Measurements from ENCODE around the gene COPE. TPM values are rescaled to one million over a fixed set of nuclear protein-coding genes. Genes with fewer than 3 reads are reported as not detected.

COPE gene
- total RNA-seq, 1 donor from 2014 or later = 141 TPM

GRCh38 chr19:18860302-18860700, 58.9 kb downstream of the COPE start:
- Histone ChIP-seq H3K36me3 (peaks cover 100% of the 10 kb centered on the region), H3K4me1 (peaks cover 14% of the 10 kb centered on the region), H3K9me3 (no peaks in the 10 kb centered on the region), H3K27ac (no peak overlapping the region), H3K4me3 (no peak overlapping the region), H3K27me3 (no peaks in the 10 kb centered on the region)
- intact Hi-C loops (cut with DNase I) = no loop called here
- no peak for DNase-seq
- no peak for TF ChIP-seq CTCF (IDR thresholded peaks at IDR 0.05)
- no peak for ATAC-seq

- intact Hi-C loops (cut with DNase I) = loop anchor here (10.0 kb wide), 2 partner anchors 265 to 405 kb away; no protein-coding TSS in a partner anchor
These were observed 59.4 kb downstream of the COPE start for GRCh38 chr19:18859676-18860301.

GRCh38 chr19:18858906-18859646, 60.1 kb downstream of the COPE start:
- Histone ChIP-seq H3K9me3 (no peaks in the 10 kb centered on the region), H3K27ac (no peak overlapping the region)
- intact Hi-C loops (cut with DNase I) = loop anchor here (10.0 kb wide), 2 partner anchors 264 to 404 kb away; no protein-coding TSS in a partner anchor

More at GRCh38 chr19:18859676-18860301, 59.4 kb downstream of the COPE start:
- DNase-seq (no peak), ATAC-seq (peak; percentile 2)
- H3K27ac ChIP-seq = no peak overlapping the region
- H3K36me3 ChIP-seq = peaks cover 100% of the 10 kb centered on the region
- H3K4me3 ChIP-seq = no peak overlapping the region
- no peaks in the 10 kb centered on the region for H3K9me3 ChIP-seq
- TF ChIP-seq CTCF (IDR thresholded peaks at IDR 0.05) = no peak
- no peaks in the 10 kb centered on the region for H3K27me3 ChIP-seq
- H3K4me1 ChIP-seq = peaks cover 14% of the 10 kb centered on the region

GRCh38 chr19:18857223-18857622, 62.0 kb downstream of the COPE start:
- peaks cover 14% of the 10 kb centered on the region for H3K4me1 ChIP-seq
- peaks cover 100% of the 10 kb centered on the region for H3K36me3 ChIP-seq
- DNase-seq = no peak
- H3K9me3 ChIP-seq = no peaks in the 10 kb centered on the region
- TF ChIP-seq CTCF (IDR thresholded peaks at IDR 0.05) = no peak
- intact Hi-C loops (cut with DNase I) = loop anchor here (10.0 kb wide), 2 partner anchors 262 to 402 kb away; no protein-coding TSS in a partner anchor
- ATAC-seq = no peak
- H3K4me3 ChIP-seq = no peak overlapping the region
- H3K27me3 ChIP-seq = no peaks in the 10 kb centered on the region
- no peak overlapping the region for H3K27ac ChIP-seq

More at GRCh38 chr19:18858906-18859646, 60.1 kb downstream of the COPE start:
- ATAC-seq (no peak), DNase-seq (no peak)
- Histone ChIP-seq H3K27me3 (no peaks in the 10 kb centered on the region), H3K36me3 (peaks cover 100% of the 10 kb centered on the region), H3K4me1 (peaks cover 14% of the 10 kb centered on the region), H3K4me3 (no peak overlapping the region)
- no peak for TF ChIP-seq CTCF (IDR thresholded peaks at IDR 0.05)

GRCh38 chr19:18856385-18857126, 62.6 kb downstream of the COPE start:
- Histone ChIP-seq H3K36me3 (peaks cover 100% of the 10 kb centered on the region), H3K4me3 (no peak overlapping the region), H3K4me1 (peaks cover 14% of the 10 kb centered on the region), H3K9me3 (no peaks in the 10 kb centered on the region), H3K27me3 (no peaks in the 10 kb centered on the region), H3K27ac (no peak overlapping the region)
- TF ChIP-seq CTCF (IDR thresholded peaks at IDR 0.05) = no peak
- intact Hi-C loops (cut with DNase I) = loop anchor here (10.0 kb wide), 2 partner anchors 262 to 402 kb away; no protein-coding TSS in a partner anchor
- DNase-seq (no peak), ATAC-seq (no peak)

All from upper lobe of right lung (tissue), 1 donor.